Measurements from ENCODE around the gene FOXN4. TPM values are rescaled to one million over a fixed set of nuclear protein-coding genes. Genes with fewer than 3 reads are reported as not detected.

Gene FOXN4
- total RNA-seq, 1 donor from 2014 or later: not detected

DNA sequence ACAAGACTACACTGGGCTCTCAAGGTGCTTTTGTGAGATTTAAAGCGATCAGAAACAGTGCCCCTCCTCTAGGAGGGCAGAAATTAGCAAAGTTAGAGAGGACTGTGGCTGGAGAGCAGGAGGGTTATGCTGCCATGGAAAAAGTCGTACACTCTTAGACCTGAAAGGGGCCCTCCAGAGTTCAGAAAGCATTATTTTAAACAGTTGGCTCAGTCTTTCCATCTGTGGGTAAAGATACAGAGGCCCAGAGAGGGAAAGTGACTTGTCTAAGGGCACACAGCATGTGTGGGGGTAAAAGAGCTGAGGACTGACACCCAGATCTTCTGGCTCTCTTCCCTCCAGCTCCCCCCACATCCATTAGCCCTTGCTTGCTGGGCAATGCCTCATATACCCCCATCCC lies 47.1 kb downstream of the FOXN4 start:
- Histone ChIP-seq H3K27me3 (no peaks in the 10 kb centered on the region), H3K9me3 (no peaks in the 10 kb centered on the region), H3K4me1 (no peaks in the 10 kb centered on the region), H3K4me3 (no peak overlapping the region), H3K36me3 (peaks cover 67% of the 10 kb centered on the region), H3K27ac (no peak overlapping the region)
- intact Hi-C loops (cut with DNase I): loop anchor here (10.0 kb wide), 1 partner anchor 133 kb away; no protein-coding TSS in a partner anchor
- ATAC-seq: no peak
- no peak for DNase-seq
- TF ChIP-seq, protein P1, sequence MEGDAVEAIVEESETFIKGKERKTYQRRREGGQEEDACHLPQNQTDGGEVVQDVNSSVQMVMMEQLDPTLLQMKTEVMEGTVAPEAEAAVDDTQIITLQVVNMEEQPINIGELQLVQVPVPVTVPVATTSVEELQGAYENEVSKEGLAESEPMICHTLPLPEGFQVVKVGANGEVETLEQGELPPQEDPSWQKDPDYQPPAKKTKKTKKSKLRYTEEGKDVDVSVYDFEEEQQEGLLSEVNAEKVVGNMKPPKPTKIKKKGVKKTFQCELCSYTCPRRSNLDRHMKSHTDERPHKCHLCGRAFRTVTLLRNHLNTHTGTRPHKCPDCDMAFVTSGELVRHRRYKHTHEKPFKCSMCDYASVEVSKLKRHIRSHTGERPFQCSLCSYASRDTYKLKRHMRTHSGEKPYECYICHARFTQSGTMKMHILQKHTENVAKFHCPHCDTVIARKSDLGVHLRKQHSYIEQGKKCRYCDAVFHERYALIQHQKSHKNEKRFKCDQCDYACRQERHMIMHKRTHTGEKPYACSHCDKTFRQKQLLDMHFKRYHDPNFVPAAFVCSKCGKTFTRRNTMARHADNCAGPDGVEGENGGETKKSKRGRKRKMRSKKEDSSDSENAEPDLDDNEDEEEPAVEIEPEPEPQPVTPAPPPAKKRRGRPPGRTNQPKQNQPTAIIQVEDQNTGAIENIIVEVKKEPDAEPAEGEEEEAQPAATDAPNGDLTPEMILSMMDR (IDR thresholded peaks at IDR 0.05): no peak

DNA sequence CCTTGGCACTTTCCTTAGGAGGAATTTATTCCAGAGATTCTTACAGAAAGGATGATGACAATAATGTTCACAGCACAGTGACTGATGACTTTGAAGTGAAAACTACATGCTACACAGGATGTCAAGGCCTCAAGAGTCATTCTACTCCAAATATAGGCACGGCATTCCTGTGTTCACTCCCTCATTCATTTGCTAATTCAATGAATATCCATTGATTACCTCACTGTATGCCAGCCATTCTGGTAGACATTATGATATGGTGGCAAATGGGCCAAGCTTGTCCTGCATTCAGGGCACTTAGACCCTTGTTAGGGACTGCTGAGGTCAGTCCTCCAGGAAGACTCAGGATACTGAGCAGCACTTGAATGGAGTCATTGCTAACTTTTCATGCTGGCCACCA lies 48.0 kb downstream of the FOXN4 start:
- H3K27me3 ChIP-seq: no peaks in the 10 kb centered on the region
- H3K4me3 ChIP-seq: no peak overlapping the region
- no peak for ATAC-seq
- no peak for DNase-seq
- no peaks in the 10 kb centered on the region for H3K9me3 ChIP-seq
- intact Hi-C loops (cut with DNase I): loop anchor here (10.0 kb wide), 1 partner anchor 134 kb away; no protein-coding TSS in a partner anchor
- H3K36me3 ChIP-seq: peaks cover 67% of the 10 kb centered on the region
- TF ChIP-seq, protein P1 (IDR thresholded peaks at IDR 0.05): no peak
- no peaks in the 10 kb centered on the region for H3K4me1 ChIP-seq
- no peak overlapping the region for H3K27ac ChIP-seq

DNA sequence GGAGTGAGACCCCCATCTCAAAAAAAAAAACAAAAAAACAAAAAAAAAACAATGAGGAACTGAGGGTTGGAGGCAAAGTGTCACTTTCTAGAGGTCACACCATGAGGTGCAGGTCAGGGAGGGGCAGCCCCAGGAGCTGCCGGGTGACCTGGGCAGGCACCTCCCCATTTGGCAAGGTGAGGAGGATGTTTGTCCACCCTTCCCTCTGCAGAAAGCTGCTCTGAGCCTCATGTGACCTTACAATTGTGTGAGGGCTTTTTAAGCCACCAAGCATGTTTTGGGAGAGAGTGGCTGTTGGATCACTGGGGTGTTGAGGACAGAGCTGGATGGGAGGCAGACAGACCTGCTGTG lies 49.6 kb downstream of the FOXN4 start:
- TF ChIP-seq, protein P1 (IDR thresholded peaks at IDR 0.05): no peak
- peaks cover 63% of the 10 kb centered on the region for H3K36me3 ChIP-seq
- H3K27me3 ChIP-seq: no peaks in the 10 kb centered on the region
- no peak overlapping the region for H3K4me3 ChIP-seq
- H3K4me1 ChIP-seq: no peaks in the 10 kb centered on the region
- DNase-seq: no peak
- intact Hi-C loops (cut with DNase I): no loop called here
- no peak for ATAC-seq
- no peak overlapping the region for H3K27ac ChIP-seq
- H3K9me3 ChIP-seq: no peaks in the 10 kb centered on the region

DNA sequence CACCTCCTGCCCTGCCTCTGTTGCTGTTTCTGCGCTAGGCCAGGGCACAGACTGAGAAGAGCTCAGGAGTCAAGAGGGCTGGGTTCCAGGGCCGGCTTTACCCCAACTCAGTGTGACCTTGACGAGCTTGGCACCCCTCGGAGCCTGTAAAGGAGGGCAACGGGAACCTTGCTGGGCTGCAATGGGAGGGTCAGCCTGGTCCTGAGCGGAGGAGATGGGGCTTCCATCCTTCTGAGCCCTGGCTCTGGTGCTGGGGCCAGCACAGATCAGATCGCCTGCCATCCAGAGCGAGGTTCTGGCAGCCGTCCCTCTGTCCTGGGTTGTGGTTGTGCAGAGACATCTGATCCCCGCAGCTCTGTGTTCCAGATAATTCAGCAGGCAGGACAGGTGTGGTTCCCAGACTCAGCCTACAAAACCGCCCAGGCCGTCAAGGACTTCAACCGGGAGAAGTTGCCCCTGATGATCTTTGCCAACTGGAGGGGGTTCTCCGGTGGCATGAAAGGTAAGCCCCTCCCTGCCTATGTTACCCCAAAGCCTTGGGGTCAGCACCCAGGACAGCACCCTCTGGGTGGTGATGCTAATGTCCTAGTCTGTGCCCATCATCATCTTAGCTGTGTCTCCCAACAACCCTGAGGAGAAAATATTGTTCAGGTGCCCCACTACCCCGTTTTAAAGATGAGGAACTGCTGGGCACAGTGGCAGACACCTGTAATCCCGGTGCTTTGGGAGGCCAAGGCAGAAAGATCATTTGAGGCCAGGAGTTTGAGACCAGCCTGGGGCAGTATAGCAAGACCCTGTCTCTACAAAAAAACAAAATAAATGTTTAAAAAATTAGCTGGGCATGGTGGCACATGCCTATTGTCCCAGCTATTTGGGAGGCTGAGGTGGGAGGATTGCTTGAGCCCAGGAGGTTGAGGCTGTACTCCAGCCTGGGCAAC lies 50.2 kb downstream of the FOXN4 start:
- Histone ChIP-seq H3K4me1 (no peaks in the 10 kb centered on the region), H3K27me3 (no peaks in the 10 kb centered on the region), H3K4me3 (no peak overlapping the region), H3K36me3 (peaks cover 67% of the 10 kb centered on the region), H3K27ac (no peak overlapping the region), H3K9me3 (peaks cover 3% of the 10 kb centered on the region)
- ATAC-seq: no peak
- TF ChIP-seq, protein P1 (IDR thresholded peaks at IDR 0.05): no peak
- intact Hi-C loops (cut with DNase I): no loop called here
- DNase-seq: no peak

DNA sequence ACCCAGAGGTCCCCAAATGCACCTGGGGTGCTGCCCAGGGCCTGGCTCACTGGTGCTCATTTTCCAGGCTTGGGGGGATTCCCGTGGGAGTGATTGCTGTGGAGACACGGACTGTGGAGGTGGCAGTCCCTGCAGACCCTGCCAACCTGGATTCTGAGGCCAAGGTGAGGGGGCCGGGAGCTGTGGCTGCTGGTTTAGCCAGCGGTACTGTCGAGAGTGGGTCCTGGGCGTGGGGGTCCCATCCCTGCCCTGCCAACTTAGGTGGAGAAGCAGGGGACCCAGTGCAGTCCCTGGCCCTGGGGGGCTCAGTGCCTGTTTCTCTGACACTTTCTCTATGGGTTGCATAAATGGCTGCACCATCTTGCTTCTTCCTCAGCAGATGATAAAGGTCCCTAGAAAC lies 50.9 kb downstream of the FOXN4 start:
- no peak for DNase-seq
- intact Hi-C loops (cut with DNase I): no loop called here
- Histone ChIP-seq H3K36me3 (peaks cover 72% of the 10 kb centered on the region), H3K27ac (no peak overlapping the region), H3K27me3 (no peaks in the 10 kb centered on the region), H3K4me3 (no peak overlapping the region), H3K9me3 (peaks cover 7% of the 10 kb centered on the region), H3K4me1 (no peaks in the 10 kb centered on the region)
- TF ChIP-seq, protein P1 (IDR thresholded peaks at IDR 0.05): no peak
- no peak for ATAC-seq
